ENCODE data around the gene TRMO.

The TRMO gene

DNA sequence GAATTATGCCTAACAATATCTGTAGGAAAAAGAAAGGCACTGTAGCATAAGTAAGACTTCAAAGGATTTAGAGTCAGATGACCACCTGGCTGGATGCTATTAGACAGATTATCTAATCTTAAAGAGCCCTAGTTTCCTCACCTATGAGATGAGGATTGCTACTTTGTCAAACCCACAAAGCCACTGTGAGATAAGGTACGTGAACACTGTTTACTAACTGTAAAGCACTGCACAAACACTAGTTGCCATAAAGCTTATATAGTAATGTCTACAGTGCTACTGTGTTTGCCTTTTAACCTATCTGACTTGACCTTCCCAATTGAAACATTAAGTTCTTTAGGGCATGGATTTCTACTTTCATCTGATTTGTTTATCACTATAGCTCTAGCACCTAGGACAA is 10.3 kb downstream of the TRMO start:
- no peaks in the 10 kb centered on the region for H3K27me3 ChIP-seq (ENCODE audit: insufficient read depth, low read length)

DNA sequence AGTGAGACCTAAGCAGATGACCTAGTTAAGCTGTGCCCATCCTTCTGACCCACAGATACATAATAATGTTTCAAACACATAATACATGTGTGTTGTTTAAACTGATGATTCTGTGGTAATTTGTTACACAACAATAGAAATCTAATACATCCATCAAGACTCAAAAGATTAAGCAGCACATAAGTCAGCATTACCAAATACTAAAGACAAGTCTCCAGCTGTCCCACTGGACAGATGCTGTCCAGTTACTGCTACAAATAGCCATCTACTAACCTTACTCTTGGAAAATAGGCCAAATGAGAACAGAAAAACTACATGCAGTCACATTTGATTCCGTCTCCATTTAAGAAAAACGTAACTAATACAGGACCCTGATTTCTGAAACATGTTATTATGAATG is 10.8 kb downstream of the TRMO start:
- peaks cover 27% of the 10 kb centered on the region for H3K36me3 ChIP-seq (ENCODE audit: insufficient read depth, low read depth, low read length)
- H3K27me3 ChIP-seq (ENCODE audit: insufficient read depth, low read length) = no peaks in the 10 kb centered on the region
- H3K4me3 ChIP-seq (ENCODE audit: low read length) = no peak overlapping the region
- no peaks in the 10 kb centered on the region for H3K9me3 ChIP-seq (ENCODE audit: insufficient read depth, low read depth, low read length)
- no peak overlapping the region for H3K9ac ChIP-seq (ENCODE audit: low read depth, low read length)
- no peaks in the 10 kb centered on the region for H3K4me1 ChIP-seq (ENCODE audit: insufficient read depth, low read length)
- H3K27ac ChIP-seq (ENCODE audit: low read length) = no peak overlapping the region

More for the DNA sequence above, 10.3 kb downstream of the TRMO start:
- Histone ChIP-seq H3K36me3 (ENCODE audit: insufficient read depth, low read depth, low read length) (peaks cover 27% of the 10 kb centered on the region), H3K4me3 (ENCODE audit: low read length) (no peak overlapping the region), H3K4me1 (ENCODE audit: insufficient read depth, low read length) (no peaks in the 10 kb centered on the region), H3K9ac (ENCODE audit: low read depth, low read length) (no peak overlapping the region), H3K9me3 (ENCODE audit: insufficient read depth, low read depth, low read length) (no peaks in the 10 kb centered on the region), H3K27ac (ENCODE audit: low read length) (no peak overlapping the region)

DNA sequence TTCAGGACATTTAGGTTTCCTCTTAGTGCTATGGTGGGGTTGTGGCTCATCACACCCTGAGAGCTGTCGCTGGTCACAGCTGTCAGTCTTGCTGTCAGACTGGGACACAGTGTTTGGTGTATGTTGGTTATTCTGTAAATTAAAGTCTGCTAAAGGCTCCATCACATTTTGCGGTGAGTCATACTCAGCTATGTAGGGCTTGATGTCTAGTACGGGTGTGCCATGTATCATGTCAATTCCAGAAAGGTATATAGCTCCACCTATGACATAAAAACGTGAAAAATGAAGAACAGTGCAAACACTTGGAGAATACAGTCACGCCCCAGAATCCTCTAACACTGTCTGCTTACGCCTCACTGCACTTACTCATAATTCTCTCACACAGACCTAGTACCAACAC is 11.9 kb downstream of the TRMO start:
- no peak overlapping the region for H3K9ac ChIP-seq (ENCODE audit: low read depth, low read length)
- no peaks in the 10 kb centered on the region for H3K27me3 ChIP-seq (ENCODE audit: insufficient read depth, low read length)
- H3K4me3 ChIP-seq (ENCODE audit: low read length) = no peak overlapping the region
- H3K27ac ChIP-seq (ENCODE audit: low read length) = no peak overlapping the region
- no peaks in the 10 kb centered on the region for H3K9me3 ChIP-seq (ENCODE audit: insufficient read depth, low read depth, low read length)
- H3K36me3 ChIP-seq (ENCODE audit: insufficient read depth, low read depth, low read length) = peaks cover 27% of the 10 kb centered on the region
- no peaks in the 10 kb centered on the region for H3K4me1 ChIP-seq (ENCODE audit: insufficient read depth, low read length)

DNA sequence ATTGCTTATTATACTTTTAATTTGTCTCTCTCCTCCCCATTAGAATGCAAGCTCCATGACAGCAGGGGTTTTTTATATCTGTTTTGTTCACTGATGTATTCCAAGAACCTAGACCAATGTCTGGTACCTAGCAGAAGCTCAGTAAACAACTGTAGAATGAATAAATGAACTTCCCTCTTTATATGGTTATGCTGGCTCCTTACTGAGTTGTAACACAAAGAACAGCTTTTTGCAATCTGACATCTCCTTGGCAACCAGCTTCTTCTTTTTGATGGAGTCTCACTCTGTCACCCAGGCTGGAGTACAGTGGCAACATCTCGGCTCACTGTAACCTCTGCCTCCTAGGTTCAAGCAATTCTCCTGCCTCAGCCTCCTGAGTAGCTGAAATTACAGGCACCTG is 13.6 kb downstream of the TRMO start:
- Histone ChIP-seq H3K9me3 (ENCODE audit: insufficient read depth, low read depth, low read length) (no peaks in the 10 kb centered on the region), H3K27ac (ENCODE audit: low read length) (no peak overlapping the region), H3K4me3 (ENCODE audit: low read length) (no peak overlapping the region), H3K27me3 (ENCODE audit: insufficient read depth, low read length) (no peaks in the 10 kb centered on the region), H3K4me1 (ENCODE audit: insufficient read depth, low read length) (no peaks in the 10 kb centered on the region), H3K9ac (ENCODE audit: low read depth, low read length) (no peak overlapping the region), H3K36me3 (ENCODE audit: insufficient read depth, low read depth, low read length) (peaks cover 27% of the 10 kb centered on the region)

GRCh38 chr9:97907632-97908031 is 14.7 kb downstream of the TRMO start:
- H3K4me1 ChIP-seq (ENCODE audit: insufficient read depth, low read length) = no peaks in the 10 kb centered on the region
- no peaks in the 10 kb centered on the region for H3K27me3 ChIP-seq (ENCODE audit: insufficient read depth, low read length)
- H3K9ac ChIP-seq (ENCODE audit: low read depth, low read length) = no peak overlapping the region
- no peak overlapping the region for H3K27ac ChIP-seq (ENCODE audit: low read length)
- H3K36me3 ChIP-seq (ENCODE audit: insufficient read depth, low read depth, low read length) = peaks cover 25% of the 10 kb centered on the region
- H3K4me3 ChIP-seq (ENCODE audit: low read length) = no peak overlapping the region
- H3K9me3 ChIP-seq (ENCODE audit: insufficient read depth, low read depth, low read length) = no peaks in the 10 kb centered on the region

- H3K4me1 ChIP-seq (ENCODE audit: insufficient read depth, low read length) = no peaks in the 10 kb centered on the region
These were observed 15.3 kb downstream of the TRMO start for GRCh38 chr9:97907046-97907445.

DNA sequence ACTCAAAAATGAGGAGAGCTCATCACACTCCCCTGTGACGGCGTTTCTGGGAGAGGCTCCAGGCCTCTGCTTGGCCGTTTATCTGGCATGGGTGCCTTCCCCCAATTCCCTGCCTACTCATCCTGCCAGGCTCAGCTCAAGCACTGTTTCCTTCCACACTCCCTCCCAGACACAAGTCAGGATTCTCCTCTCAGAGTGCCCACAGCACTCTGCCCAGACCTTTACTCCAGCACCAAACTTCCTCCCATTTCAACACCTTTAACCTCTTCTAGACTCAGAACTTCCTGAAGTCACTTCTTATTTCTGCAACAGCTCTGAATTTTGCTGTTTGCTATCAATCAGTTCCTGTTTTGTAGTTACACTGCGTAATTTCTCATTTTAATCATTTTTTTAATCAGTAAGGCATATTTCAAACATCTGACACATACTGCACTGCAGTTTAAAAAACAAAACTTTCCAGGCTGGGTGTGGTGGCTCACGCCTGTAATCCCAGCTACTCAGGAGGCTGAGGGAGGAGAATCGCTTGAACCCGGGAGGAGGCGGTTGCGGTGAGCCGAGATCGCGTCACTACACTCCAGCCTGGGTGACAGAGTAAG is 16.0 kb downstream of the TRMO start:
- Histone ChIP-seq H3K9ac (ENCODE audit: low read depth, low read length) (no peak overlapping the region), H3K36me3 (ENCODE audit: insufficient read depth, low read depth, low read length) (peaks cover 12% of the 10 kb centered on the region), H3K27ac (ENCODE audit: low read length) (no peak overlapping the region), H3K9me3 (ENCODE audit: insufficient read depth, low read depth, low read length) (no peaks in the 10 kb centered on the region), H3K27me3 (ENCODE audit: insufficient read depth, low read length) (no peaks in the 10 kb centered on the region), H3K4me1 (ENCODE audit: insufficient read depth, low read length) (no peaks in the 10 kb centered on the region), H3K4me3 (ENCODE audit: low read length) (no peak overlapping the region)

More at GRCh38 chr9:97907046-97907445, 15.3 kb downstream of the TRMO start:
- Histone ChIP-seq H3K36me3 (ENCODE audit: insufficient read depth, low read depth, low read length) (peaks cover 19% of the 10 kb centered on the region), H3K27ac (ENCODE audit: low read length) (no peak overlapping the region), H3K27me3 (ENCODE audit: insufficient read depth, low read length) (no peaks in the 10 kb centered on the region), H3K9ac (ENCODE audit: low read depth, low read length) (no peak overlapping the region), H3K9me3 (ENCODE audit: insufficient read depth, low read depth, low read length) (no peaks in the 10 kb centered on the region), H3K4me3 (ENCODE audit: low read length) (no peak overlapping the region)

DNA sequence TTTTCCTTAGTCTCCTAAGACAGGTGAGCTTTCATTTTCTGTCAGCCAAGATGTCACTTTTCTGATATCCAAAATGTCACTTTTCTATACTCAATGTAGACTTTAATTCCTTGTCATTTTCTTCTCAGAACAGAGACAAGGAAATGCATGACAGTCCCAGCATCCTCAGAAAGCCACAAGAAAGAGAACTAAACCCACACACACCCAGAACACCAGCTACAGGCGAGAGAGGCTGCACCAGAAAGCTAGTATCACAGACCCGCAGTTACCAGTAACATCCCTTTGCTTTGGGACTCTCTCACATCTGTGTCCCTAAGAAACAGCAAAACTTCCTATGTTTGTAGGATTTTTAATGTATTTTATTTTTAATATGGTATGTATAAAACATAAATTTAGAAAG is 17.1 kb downstream of the TRMO start:
- Histone ChIP-seq H3K27ac (ENCODE audit: low read length) (no peak overlapping the region), H3K36me3 (ENCODE audit: insufficient read depth, low read depth, low read length) (peaks cover 8% of the 10 kb centered on the region), H3K4me1 (ENCODE audit: insufficient read depth, low read length) (no peaks in the 10 kb centered on the region), H3K27me3 (ENCODE audit: insufficient read depth, low read length) (no peaks in the 10 kb centered on the region), H3K9me3 (ENCODE audit: insufficient read depth, low read depth, low read length) (no peaks in the 10 kb centered on the region), H3K9ac (ENCODE audit: low read depth, low read length) (no peak overlapping the region), H3K4me3 (ENCODE audit: low read length) (no peak overlapping the region)

DNA sequence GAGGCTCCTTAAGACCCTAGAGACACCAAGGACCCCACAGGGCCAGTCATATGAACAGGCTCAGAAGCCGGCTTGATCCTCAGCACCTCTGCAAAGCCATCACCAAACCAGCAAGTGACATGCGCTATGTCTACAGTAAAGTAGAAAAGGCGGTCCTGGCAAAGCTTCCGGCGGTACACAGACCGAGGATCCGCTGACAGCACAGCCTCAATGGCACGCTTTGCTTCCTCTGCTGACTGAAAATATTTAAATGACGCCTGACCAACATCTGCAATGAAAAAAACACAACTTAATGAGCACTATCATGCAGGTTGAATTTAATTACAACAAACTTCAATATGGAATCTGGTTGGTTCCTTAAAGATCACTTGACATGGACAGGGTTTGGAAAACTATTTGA is 17.6 kb downstream of the TRMO start:
- Histone ChIP-seq H3K27ac (ENCODE audit: low read length) (no peak overlapping the region), H3K27me3 (ENCODE audit: insufficient read depth, low read length) (no peaks in the 10 kb centered on the region), H3K4me1 (ENCODE audit: insufficient read depth, low read length) (no peaks in the 10 kb centered on the region), H3K36me3 (ENCODE audit: insufficient read depth, low read depth, low read length) (peaks cover 3% of the 10 kb centered on the region), H3K9ac (ENCODE audit: low read depth, low read length) (no peak overlapping the region), H3K4me3 (ENCODE audit: low read length) (no peak overlapping the region), H3K9me3 (ENCODE audit: insufficient read depth, low read depth, low read length) (no peaks in the 10 kb centered on the region)

DNA sequence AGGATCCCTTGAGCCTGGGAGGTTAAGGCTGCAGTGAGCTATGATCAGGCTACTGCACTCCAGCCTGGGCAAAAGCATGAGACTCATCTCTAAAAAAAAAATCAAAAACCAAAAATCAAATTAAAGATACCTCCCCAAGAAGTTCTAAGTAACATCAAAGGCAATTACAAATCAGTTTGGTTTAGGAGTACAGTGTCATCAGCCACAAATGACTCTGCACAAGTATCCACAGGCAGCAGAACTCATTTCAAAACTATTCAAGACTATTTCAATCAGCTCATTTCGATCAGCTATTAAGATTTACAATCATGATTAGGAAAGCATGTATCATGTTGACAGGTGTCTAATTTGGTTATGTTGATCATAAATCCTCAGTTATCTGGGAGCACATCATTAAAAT is 19.1 kb downstream of the TRMO start:
- Histone ChIP-seq H3K36me3 (ENCODE audit: insufficient read depth, low read depth, low read length) (no peaks in the 10 kb centered on the region), H3K27me3 (ENCODE audit: insufficient read depth, low read length) (no peaks in the 10 kb centered on the region), H3K9ac (ENCODE audit: low read depth, low read length) (no peak overlapping the region), H3K9me3 (ENCODE audit: insufficient read depth, low read depth, low read length) (no peaks in the 10 kb centered on the region), H3K4me1 (ENCODE audit: insufficient read depth, low read length) (no peaks in the 10 kb centered on the region), H3K4me3 (ENCODE audit: low read length) (no peak overlapping the region), H3K27ac (ENCODE audit: low read length) (no peak overlapping the region)

DNA sequence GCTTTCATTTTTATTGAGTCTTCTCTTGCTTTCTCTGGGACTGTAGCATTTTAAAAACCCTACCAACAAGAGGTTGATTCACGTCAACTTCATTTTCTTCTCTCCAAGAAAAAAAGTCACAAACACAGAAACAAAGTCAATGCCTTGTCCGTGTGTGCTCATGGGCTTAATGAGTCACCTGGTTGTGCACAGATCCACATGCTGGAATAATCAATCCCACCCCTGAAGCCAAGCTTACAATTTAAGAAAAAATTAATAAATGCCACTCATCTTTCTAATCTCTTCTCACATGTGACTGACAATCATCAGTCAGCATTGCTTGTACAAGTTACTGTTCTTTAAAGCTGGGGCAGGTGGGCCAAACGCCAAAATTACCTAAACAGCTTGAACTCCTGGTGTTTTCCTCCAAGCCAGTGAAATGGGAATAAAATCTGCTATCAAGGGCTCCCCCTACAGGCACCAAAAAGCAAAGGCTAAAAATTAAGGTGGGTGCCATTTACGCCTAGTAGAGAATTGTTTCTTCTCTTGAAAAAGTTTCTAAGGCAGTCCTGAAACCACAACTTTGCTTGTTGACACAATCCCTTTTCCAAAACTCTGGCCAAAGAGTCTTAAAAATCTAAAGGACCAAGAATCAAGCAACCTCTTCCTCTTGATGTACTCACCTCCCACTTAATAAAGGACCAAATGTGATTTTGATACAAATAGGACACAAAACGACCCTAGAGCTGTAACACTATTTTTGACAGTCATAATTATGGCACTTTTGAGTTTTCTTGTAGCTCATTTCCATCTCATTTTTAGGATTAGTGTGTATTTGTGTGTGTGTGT is 21.3 kb downstream of the TRMO start:
- H3K27me3 ChIP-seq (ENCODE audit: insufficient read depth, low read length) = no peaks in the 10 kb centered on the region
- H3K4me3 ChIP-seq (ENCODE audit: low read length) = no peak overlapping the region
- H3K27ac ChIP-seq (ENCODE audit: low read length) = no peak overlapping the region
- H3K9me3 ChIP-seq (ENCODE audit: insufficient read depth, low read depth, low read length) = no peaks in the 10 kb centered on the region
- no peaks in the 10 kb centered on the region for H3K4me1 ChIP-seq (ENCODE audit: insufficient read depth, low read length)
- no peak overlapping the region for H3K9ac ChIP-seq (ENCODE audit: low read depth, low read length)
- no peaks in the 10 kb centered on the region for H3K36me3 ChIP-seq (ENCODE audit: insufficient read depth, low read depth, low read length)

GRCh38 chr9:97900103-97900737 is 22.1 kb downstream of the TRMO start:
- no peaks in the 10 kb centered on the region for H3K27me3 ChIP-seq (ENCODE audit: insufficient read depth, low read length)
- no peaks in the 10 kb centered on the region for H3K4me1 ChIP-seq (ENCODE audit: insufficient read depth, low read length)
- no peak overlapping the region for H3K27ac ChIP-seq (ENCODE audit: low read length)
- no peak overlapping the region for H3K9ac ChIP-seq (ENCODE audit: low read depth, low read length)
- no peaks in the 10 kb centered on the region for H3K36me3 ChIP-seq (ENCODE audit: insufficient read depth, low read depth, low read length)
- no peak overlapping the region for H3K4me3 ChIP-seq (ENCODE audit: low read length)
- H3K9me3 ChIP-seq (ENCODE audit: insufficient read depth, low read depth, low read length) = no peaks in the 10 kb centered on the region

All from iPS-20b (cell line).